ENCODE measurements around the gene GRIK1.

The GRIK1 gene

GRCh38 chr21:29656504-29657239 is 283.1 kb downstream of the GRIK1 start:
- CTCF ChIA-PET, result interaction anchor here (0.7 kb wide), 1 partner anchor 15 kb away, joined by 3 read pairs; no protein-coding TSS in a partner anchor
- POLR2A ChIA-PET (ENCODE audit: low non-redundant PET), result no interaction called here
- peak; percentile 4 for DNase-seq (ENCODE audit: low spot score)
- no peak for TF ChIP-seq CTCF (conservative IDR thresholded peaks at IDR 0.05; ENCODE audit: low read depth)
- H3K27ac ChIP-seq, result no peak overlapping the region

- H3K27ac ChIP-seq, result no peak overlapping the region
- no peak for DNase-seq (ENCODE audit: low spot score)
- POLR2A ChIA-PET (ENCODE audit: low non-redundant PET), result no interaction called here
- CTCF ChIA-PET, result no interaction called here
- no peak for TF ChIP-seq CTCF (conservative IDR thresholded peaks at IDR 0.05; ENCODE audit: low read depth)
These were observed 284.2 kb downstream of the GRIK1 start for GRCh38 chr21:29655577-29655976.

- POLR2A ChIA-PET (ENCODE audit: low non-redundant PET), result no interaction called here
- DNase-seq (ENCODE audit: low spot score), result no peak
- CTCF ChIA-PET, result interaction anchor here (0.7 kb wide), 1 partner anchor 283 kb away, joined by 4 read pairs; no protein-coding TSS in a partner anchor
- no peak overlapping the region for H3K27ac ChIP-seq
- TF ChIP-seq CTCF (conservative IDR thresholded peaks at IDR 0.05; ENCODE audit: low read depth), result no peak
These were observed 284.9 kb downstream of the GRIK1 start for GRCh38 chr21:29654855-29655254.

GRCh38 chr21:29654203-29654602 is 285.6 kb downstream of the GRIK1 start:
- ChIA-PET CTCF (interaction anchor here (0.5 kb wide), 1 partner anchor 130 kb away, joined by 3 read pairs; no protein-coding TSS in a partner anchor), POLR2A (ENCODE audit: low non-redundant PET) (no interaction called here)
- TF ChIP-seq CTCF (conservative IDR thresholded peaks at IDR 0.05; ENCODE audit: low read depth), result no peak
- H3K27ac ChIP-seq, result no peak overlapping the region
- DNase-seq (ENCODE audit: low spot score), result no peak

- CTCF ChIA-PET, result no interaction called here
- no peak for DNase-seq (ENCODE audit: low spot score)
- POLR2A ChIA-PET (ENCODE audit: low non-redundant PET), result no interaction called here
- no peak for TF ChIP-seq CTCF (conservative IDR thresholded peaks at IDR 0.05; ENCODE audit: low read depth)
- no peak overlapping the region for H3K27ac ChIP-seq
These were observed 289.2 kb downstream of the GRIK1 start for GRCh38 chr21:29650523-29651022.

- ChIA-PET CTCF (interaction anchor here (0.6 kb wide), 1 partner anchor 210 kb away, joined by 3 read pairs; no protein-coding TSS in a partner anchor), POLR2A (ENCODE audit: low non-redundant PET) (no interaction called here)
- no peak overlapping the region for H3K27ac ChIP-seq
- DNase-seq (ENCODE audit: low spot score), result no peak
- TF ChIP-seq CTCF (conservative IDR thresholded peaks at IDR 0.05; ENCODE audit: low read depth), result no peak
These were observed 290.4 kb downstream of the GRIK1 start for GRCh38 chr21:29649406-29649814.

Measured in RWPE1 (cell line).